Measurements from ENCODE around the gene ANKRA2.

ANKRA2 gene

GRCh38 chr5:73534011-73534644 lies 31.3 kb downstream of the ANKRA2 start:
- H3K27me3 ChIP-seq, result peaks cover 49% of the 10 kb centered on the region
- H3K36me3 ChIP-seq, result no peaks in the 10 kb centered on the region
- H3K4me3 ChIP-seq (ENCODE audit: low read depth in 1 of 2, low read length in 1 of 2), result no peak overlapping the region
- H3K4me1 ChIP-seq (ENCODE audit: control insufficient read depth in 1 of 2, insufficient read depth in 1 of 2, low read depth in 1 of 2, low read length in 1 of 2), result no peaks in the 10 kb centered on the region
- no peaks in the 10 kb centered on the region for H3K9me3 ChIP-seq
- H3K27ac ChIP-seq, result no peak overlapping the region
- no peak for TF ChIP-seq CTCF (IDR thresholded peaks at IDR 0.05)

- no peak overlapping the region for H3K27ac ChIP-seq
- H3K27me3 ChIP-seq, result peaks cover 58% of the 10 kb centered on the region
- H3K36me3 ChIP-seq, result no peaks in the 10 kb centered on the region
- H3K9me3 ChIP-seq, result no peaks in the 10 kb centered on the region
- no peaks in the 10 kb centered on the region for H3K4me1 ChIP-seq (ENCODE audit: control insufficient read depth in 1 of 2, insufficient read depth in 1 of 2, low read depth in 1 of 2, low read length in 1 of 2)
- H3K4me3 ChIP-seq (ENCODE audit: low read depth in 1 of 2, low read length in 1 of 2), result no peak overlapping the region
- TF ChIP-seq CTCF (IDR thresholded peaks at IDR 0.05), result no peak
These were observed 33.2 kb downstream of the ANKRA2 start for GRCh38 chr5:73532195-73532594.

- H3K27ac ChIP-seq, result no peak overlapping the region
- H3K9me3 ChIP-seq, result no peaks in the 10 kb centered on the region
- H3K36me3 ChIP-seq, result no peaks in the 10 kb centered on the region
- H3K4me1 ChIP-seq (ENCODE audit: control insufficient read depth in 1 of 2, insufficient read depth in 1 of 2, low read depth in 1 of 2, low read length in 1 of 2), result no peaks in the 10 kb centered on the region
- H3K4me3 ChIP-seq (ENCODE audit: low read depth in 1 of 2, low read length in 1 of 2), result no peak overlapping the region
- no peak for TF ChIP-seq CTCF (IDR thresholded peaks at IDR 0.05)
- peaks cover 60% of the 10 kb centered on the region for H3K27me3 ChIP-seq
These were observed 34.1 kb downstream of the ANKRA2 start for GRCh38 chr5:73531356-73531755.

GRCh38 chr5:73529081-73529480 lies 36.4 kb downstream of the ANKRA2 start:
- peaks cover 56% of the 10 kb centered on the region for H3K27me3 ChIP-seq
- no peak overlapping the region for H3K4me3 ChIP-seq (ENCODE audit: low read depth in 1 of 2, low read length in 1 of 2)
- no peaks in the 10 kb centered on the region for H3K36me3 ChIP-seq
- no peak overlapping the region for H3K27ac ChIP-seq
- H3K4me1 ChIP-seq (ENCODE audit: control insufficient read depth in 1 of 2, insufficient read depth in 1 of 2, low read depth in 1 of 2, low read length in 1 of 2), result no peaks in the 10 kb centered on the region
- TF ChIP-seq CTCF (IDR thresholded peaks at IDR 0.05), result no peak
- no peaks in the 10 kb centered on the region for H3K9me3 ChIP-seq

GRCh38 chr5:73528248-73528647 lies 37.2 kb downstream of the ANKRA2 start:
- TF ChIP-seq CTCF (IDR thresholded peaks at IDR 0.05), result no peak
- Histone ChIP-seq H3K36me3 (no peaks in the 10 kb centered on the region), H3K27me3 (peaks cover 47% of the 10 kb centered on the region), H3K27ac (no peak overlapping the region), H3K4me3 (ENCODE audit: low read depth in 1 of 2, low read length in 1 of 2) (no peak overlapping the region), H3K9me3 (no peaks in the 10 kb centered on the region), H3K4me1 (ENCODE audit: control insufficient read depth in 1 of 2, insufficient read depth in 1 of 2, low read depth in 1 of 2, low read length in 1 of 2) (no peaks in the 10 kb centered on the region)
